Ammon's horn (tissue), 1 donor: Measurements from ENCODE around the gene ZRANB2.

Experiments used
- DNase-seq: peaks from one replicate; pipeline ENCODE4 v3.0.0-alpha.2; 2016; ENCODE audit warnings: low spot score

ZRANB2 gene

GRCh38 chr1:71027991-71028390, 52.8 kb downstream of the ZRANB2 start:
- no peak for DNase-seq

- DNase-seq: no peak
These were observed 54.7 kb downstream of the ZRANB2 start for GRCh38 chr1:71026093-71026492.

GRCh38 chr1:71023515-71023914, 57.3 kb downstream of the ZRANB2 start:
- no peak for DNase-seq

GRCh38 chr1:71019233-71019969, 61.4 kb downstream of the ZRANB2 start:
- DNase-seq: peak; percentile 75

- DNase-seq: no peak
These were observed 62.0 kb downstream of the ZRANB2 start for GRCh38 chr1:71018791-71019190.

GRCh38 chr1:71015745-71016144, 65.1 kb downstream of the ZRANB2 start:
- DNase-seq: no peak

GRCh38 chr1:71014178-71014579, 66.7 kb downstream of the ZRANB2 start:
- DNase-seq: no peak
